GM04503 (cell line): ENCODE data around the gene ROMO1.
"Not testable (repeated sequence)": the region's sequence is repeated elsewhere in the genome, so short reads cannot be mapped to it uniquely, and the experiment has no call there.

Experiments
- DNase-seq: peaks from one replicate; pipeline ENCODE4 v3.0.0-alpha.2; 2012; ENCODE audit warnings: low read depth

Gene ROMO1

GRCh38 chr20:35730583-35731468 is 31.6 kb downstream of the ROMO1 start:
- DNase-seq = no peak

GRCh38 chr20:35731469-35731788 is 32.2 kb downstream of the ROMO1 start:
- no peak for DNase-seq

- DNase-seq = no peak
Observed at GRCh38 chr20:35731862-35732643, 32.8 kb downstream of the ROMO1 start.

GRCh38 chr20:35732644-35732982 is 33.4 kb downstream of the ROMO1 start:
- no peak for DNase-seq

- DNase-seq = no peak
Observed at GRCh38 chr20:35734374-35734773, 35.2 kb downstream of the ROMO1 start.

GRCh38 chr20:35734777-35735649 is 35.8 kb downstream of the ROMO1 start:
- no peak for DNase-seq

- DNase-seq = no peak
Observed at GRCh38 chr20:35735826-35736470, 36.7 kb downstream of the ROMO1 start.

- DNase-seq = no peak
Observed at GRCh38 chr20:35737865-35738333, 38.7 kb downstream of the ROMO1 start.

GRCh38 chr20:35738410-35739179 is 39.4 kb downstream of the ROMO1 start:
- DNase-seq = no peak

- no peak for DNase-seq
Observed at GRCh38 chr20:35739294-35740163, 40.3 kb downstream of the ROMO1 start.

- peak; percentile 99 for DNase-seq
Observed at GRCh38 chr20:35741892-35742740, 42.9 kb downstream of the ROMO1 start, which contains the start of gene RBM39. RBM39 (minus strand) TSS chr20:35742260; CDS start chr20:35740874, 1,386 bp downstream.

- no peak for DNase-seq
Observed at GRCh38 chr20:35742741-35743523, 43.7 kb downstream of the ROMO1 start.

- no peak for DNase-seq
Observed at GRCh38 chr20:35743693-35744491, 44.7 kb downstream of the ROMO1 start.

GRCh38 chr20:35744492-35744841 is 45.3 kb downstream of the ROMO1 start:
- not testable (repeated sequence) for DNase-seq
